OCI-LY7 (cell line): ENCODE data around the gene NCL. TPM values are rescaled to one million over a fixed set of nuclear protein-coding genes. Genes with fewer than 3 reads are reported as not detected.
"Not testable (repeated sequence)": the region's sequence is repeated elsewhere in the genome, so short reads cannot be mapped to it uniquely, and the experiment has no call there.

Experiments
- BruUV-seq: library from RNA; stranded (reverse); fragments of 400-500 nt; replicated peaks from 2 replicates; lab custom pipeline; 2021; lab: Mats Ljungman, UMichigan
- CTCF ChIA-PET: fragments of 300-600 bp; sonication (Branson Sonifier 250); formaldehyde crosslinking; loops from one replicate; lab custom pipeline; 2022; ENCODE audit warnings: antibody characterized with exemption; ENCODE audit not compliant: unreplicated experiment; lab: Charles Lee
- POLR2A ChIA-PET: fragments of 300-600 bp; sonication (Branson Sonifier 250); formaldehyde crosslinking; loops from one replicate; lab custom pipeline; 2022; ENCODE audit warnings: antibody characterized with exemption; lab: Charles Lee
- DNase-seq: peaks from one replicate; pipeline ENCODE4 v3.0.0-alpha.2; 2015; ENCODE audit warnings: low spot score
- H2AFZ ChIP-seq: fragments of 200-600 bp; sonication (generic), shearing (Covaris generic); 2 replicates; pipeline ENCODE4 v1.6.1; 2014; ENCODE audit warnings: mild to moderate bottlenecking, antibody characterized with exemption, low read length, moderate library complexity
- H3K27ac ChIP-seq: fragments of 200-600 bp; sonication (generic); 2 replicates; pipeline ENCODE4 v1.5.1; 2014; ENCODE audit warnings: mixed run types, low read depth, mild to moderate bottlenecking, moderate library complexity, low read length, inconsistent platforms; ENCODE audit not compliant: poor library complexity, severe bottlenecking
- H3K36me3 ChIP-seq: fragments of 200-600 bp; sonication (generic); 2 replicates; pipeline ENCODE4 v1.6.1; 2014; ENCODE audit warnings: mild to moderate bottlenecking, antibody characterized with exemption, low read length, moderate library complexity, mixed read lengths; ENCODE audit not compliant: insufficient read depth
- H3K4me1 ChIP-seq: fragments of 200-600 bp; sonication (generic); 2 replicates; pipeline ENCODE4 v1.5.1; 2014; ENCODE audit warnings: mild to moderate bottlenecking, low read length; ENCODE audit not compliant: insufficient read depth, poor library complexity, severe bottlenecking
- H3K4me2 ChIP-seq: fragments of 200-600 bp; sonication (generic); 2 replicates; pipeline ENCODE4 v1.6.1; 2014; ENCODE audit warnings: mild to moderate bottlenecking, low read length
- H3K4me3 ChIP-seq: fragments of 200-600 bp; sonication (generic); 2 replicates; pipeline ENCODE4 v1.5.1; 2014; ENCODE audit warnings: mild to moderate bottlenecking, low read depth, low read length; ENCODE audit not compliant: poor library complexity, severe bottlenecking
- H3K79me2 ChIP-seq: fragments of 200-600 bp; sonication (generic); 2 replicates; pipeline ENCODE4 v1.6.1; 2016; ENCODE audit warnings: low read depth, mild to moderate bottlenecking, low read length, moderate library complexity, mixed read lengths; ENCODE audit not compliant: insufficient read depth
- H3K9me2 ChIP-seq: fragments of 200-600 bp; sonication (generic); 2 replicates; pipeline ENCODE4 v1.6.1; 2016; ENCODE audit warnings: mild to moderate bottlenecking, low read length, mixed read lengths; ENCODE audit not compliant: insufficient read depth
- H3K9me3 ChIP-seq: fragments of 200-600 bp; sonication (generic); 2 replicates; pipeline ENCODE4 v1.6.1; 2014; ENCODE audit warnings: mild to moderate bottlenecking, mixed run types, low read length, mixed read lengths
- H4K20me1 ChIP-seq: fragments of 200-600 bp; sonication (generic); 2 replicates; pipeline ENCODE4 v1.6.1; 2014; ENCODE audit warnings: mild to moderate bottlenecking, antibody characterized with exemption, low read length, moderate library complexity, mixed read lengths; ENCODE audit not compliant: insufficient read depth
- EZH2phosphoT487 ChIP-seq: fragments of 200-600 bp; sonication (generic); IDR thresholded peaks from 2 replicates; pipeline ENCODE4 v1.6.1; 2018; ENCODE audit warnings: low read depth, borderline replicate concordance, mild to moderate bottlenecking, mixed run types, antibody characterized with exemption, low read length, moderate library complexity, mixed read lengths
- intact Hi-C: fragments of 100-400 bp; cut with micrococcal nuclease; formaldehyde crosslinking; loops from one replicate; pipeline ENCODE4 v1.10.0; 2022; ENCODE audit not compliant: unreplicated experiment
- total RNA-seq, 2 experiments: library from RNA; depleted of rRNA in 1 of 2; stranded (reverse); fragments of >200 nt in 1 of 2; shearing (Covaris generic) in 1 of 2; gene quantifications; 2 replicates each; pipeline ENCODE4 v1.2.3, GENCODE V29; 2014 to 2022
- TF ChIP-seq, protein P1 (sequence below): fragments of 200-600 bp; sonication (generic); conservative IDR thresholded peaks from 2 replicates; pipeline ENCODE4 v1.5.1; 2014; ENCODE audit warnings: mild to moderate bottlenecking, antibody characterized with exemption, low read length, moderate library complexity, mixed read lengths

The NCL gene
- total RNA-seq, 2 experiments from 2014 or later, result 255 to 1,007 TPM

DNA sequence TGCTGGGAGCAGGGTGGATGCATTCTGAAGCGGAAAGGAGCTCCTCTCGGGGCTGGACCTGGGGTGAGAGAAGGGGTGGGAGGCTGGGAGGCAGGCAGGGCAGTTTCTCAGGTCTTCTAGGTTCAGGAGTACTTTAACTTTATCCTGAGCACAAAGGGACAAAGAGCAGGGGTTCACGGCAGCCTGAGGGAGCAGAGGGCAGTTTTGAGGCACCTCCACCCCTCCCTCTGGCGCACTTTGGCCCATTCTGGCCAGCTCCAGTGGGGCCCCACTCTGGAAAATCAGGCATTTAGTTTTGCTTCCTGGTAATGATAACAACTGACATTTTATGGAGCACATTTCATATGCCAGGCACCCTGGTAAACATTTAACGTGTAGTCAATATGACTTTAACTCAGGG is 54.5 kb downstream of the NCL start:
- POLR2A ChIA-PET, result interaction anchor here (0.6 to 1.0 kb wide), 4 partner anchors 13 to 325 kb away, joined by 3 read pairs; no protein-coding TSS in a partner anchor
- H3K79me2 ChIP-seq, result no peaks in the 10 kb centered on the region

DNA sequence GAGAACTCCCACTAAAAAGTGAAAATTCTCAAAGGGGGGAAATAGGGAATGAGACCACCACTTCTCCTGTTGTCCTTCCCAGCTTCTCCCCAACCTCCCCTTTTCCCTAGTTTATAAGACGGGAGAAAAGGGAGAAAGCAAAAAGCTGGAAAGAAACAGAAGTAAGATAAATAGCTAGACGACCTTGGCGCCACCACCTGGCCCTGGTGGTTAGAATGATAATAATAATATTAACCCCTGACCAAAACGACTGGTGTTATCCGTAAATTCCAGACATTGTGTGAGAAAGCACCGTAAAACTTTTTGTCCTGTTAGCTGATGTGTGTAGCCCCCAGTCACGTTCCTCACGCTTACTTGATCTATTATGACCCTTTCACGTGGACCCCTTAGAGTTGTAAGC is 56.0 kb downstream of the NCL start:
- H3K4me2 ChIP-seq, H3K27ac ChIP-seq, POLR2A ChIA-PET, CTCF ChIA-PET, H4K20me1 ChIP-seq, DNase-seq, BruUV-seq, H3K9me2 ChIP-seq, H2AFZ ChIP-seq, H3K4me3 ChIP-seq, H3K36me3 ChIP-seq, H3K79me2 ChIP-seq: not testable (repeated sequence)
- intact Hi-C loops, result loop anchor here (5.0 kb wide), 1 partner anchor 306 kb away; no protein-coding TSS in a partner anchor
- H3K9me3 ChIP-seq, result peaks cover 15% of the 10 kb centered on the region; the same call in 1 of the 2 replicates
- peaks cover 17% of the 10 kb centered on the region for H3K4me1 ChIP-seq

More for the DNA sequence above, 54.5 kb downstream of the NCL start:
- no TSS peak for BruUV-seq
- Histone ChIP-seq H3K27ac (no peak overlapping the region), H3K9me3 (peaks cover 15% of the 10 kb centered on the region; the same call in 1 of the 2 replicates), H3K4me1 (peaks cover 9% of the 10 kb centered on the region), H2AFZ (no peak overlapping the region), H3K9me2 (no peaks in the 10 kb centered on the region), H3K4me2 (no peak overlapping the region), H3K4me3 (no peak overlapping the region), H3K36me3 (no peaks in the 10 kb centered on the region), H4K20me1 (no peaks in the 10 kb centered on the region)
- intact Hi-C loops, result loop anchor here (5.0 kb wide), 1 partner anchor 307 kb away; no protein-coding TSS in a partner anchor
- no peak for TF ChIP-seq EZH2phosphoT487
- TF ChIP-seq, protein P1, sequence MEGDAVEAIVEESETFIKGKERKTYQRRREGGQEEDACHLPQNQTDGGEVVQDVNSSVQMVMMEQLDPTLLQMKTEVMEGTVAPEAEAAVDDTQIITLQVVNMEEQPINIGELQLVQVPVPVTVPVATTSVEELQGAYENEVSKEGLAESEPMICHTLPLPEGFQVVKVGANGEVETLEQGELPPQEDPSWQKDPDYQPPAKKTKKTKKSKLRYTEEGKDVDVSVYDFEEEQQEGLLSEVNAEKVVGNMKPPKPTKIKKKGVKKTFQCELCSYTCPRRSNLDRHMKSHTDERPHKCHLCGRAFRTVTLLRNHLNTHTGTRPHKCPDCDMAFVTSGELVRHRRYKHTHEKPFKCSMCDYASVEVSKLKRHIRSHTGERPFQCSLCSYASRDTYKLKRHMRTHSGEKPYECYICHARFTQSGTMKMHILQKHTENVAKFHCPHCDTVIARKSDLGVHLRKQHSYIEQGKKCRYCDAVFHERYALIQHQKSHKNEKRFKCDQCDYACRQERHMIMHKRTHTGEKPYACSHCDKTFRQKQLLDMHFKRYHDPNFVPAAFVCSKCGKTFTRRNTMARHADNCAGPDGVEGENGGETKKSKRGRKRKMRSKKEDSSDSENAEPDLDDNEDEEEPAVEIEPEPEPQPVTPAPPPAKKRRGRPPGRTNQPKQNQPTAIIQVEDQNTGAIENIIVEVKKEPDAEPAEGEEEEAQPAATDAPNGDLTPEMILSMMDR, result no peak
- no peak for DNase-seq
- CTCF ChIA-PET, result no interaction called here

DNA sequence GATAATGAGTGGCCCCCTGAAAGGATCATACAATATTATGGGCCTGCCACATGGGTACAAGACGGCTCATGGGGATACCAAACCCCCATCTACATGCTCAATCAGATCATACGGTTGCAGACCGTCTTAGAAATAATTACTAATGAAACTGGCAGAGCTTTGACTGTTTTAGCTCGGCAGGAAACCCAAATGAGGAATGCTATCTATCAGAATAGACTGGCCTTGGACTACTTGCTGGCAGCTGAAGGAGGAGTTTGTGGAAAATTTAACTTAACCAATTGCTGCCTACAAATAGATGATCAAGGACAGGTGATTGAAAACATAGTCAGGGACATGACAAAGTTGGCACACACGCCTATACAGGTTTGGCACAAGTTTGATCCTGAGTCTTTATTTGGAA is 56.6 kb downstream of the NCL start:
- DNase-seq, H3K79me2 ChIP-seq, H3K9me2 ChIP-seq, BruUV-seq, H4K20me1 ChIP-seq, H3K4me2 ChIP-seq, CTCF ChIA-PET, POLR2A ChIA-PET, H3K27ac ChIP-seq, H3K36me3 ChIP-seq, H3K4me3 ChIP-seq, H2AFZ ChIP-seq: not testable (repeated sequence)
- intact Hi-C loops, result loop anchor here (5.0 kb wide), 1 partner anchor 305 kb away; no protein-coding TSS in a partner anchor
- Histone ChIP-seq H3K9me3 (peaks cover 15% of the 10 kb centered on the region; the same call in 1 of the 2 replicates), H3K4me1 (peaks cover 17% of the 10 kb centered on the region)
